Liver (tissue), 3 donors: ENCODE data around the gene DPEP2.

Experiments
- ATF3 ChIP-seq: IDR thresholded peaks from 2 replicates; pipeline ENCODE4 v1.6.1; 2016; ENCODE audit warnings: antibody characterized with exemption
- CTCF ChIP-seq: fragments of 150-350 bp; IDR thresholded peaks from 2 replicates; pipeline ENCODE4 v1.5.1; 2017; ENCODE audit warnings: improper control_type of control experiment, low read depth, low read length; ENCODE audit not compliant: missing input control
- EGR1 ChIP-seq, 2 donors: IDR thresholded peaks; 2 replicates each; pipeline ENCODE4 v1.6.1; 2016 to 2018; ENCODE audit warnings: antibody characterized with exemption in 2 of 2, low read depth in 2 of 2
- FOXA1 ChIP-seq: IDR thresholded peaks from 2 replicates; pipeline ENCODE4 v1.6.1; 2016; ENCODE audit warnings: antibody characterized with exemption
- JUND ChIP-seq, 2 donors: IDR thresholded peaks; 2 replicates each; pipeline ENCODE4 v1.6.1; 2016; ENCODE audit warnings: antibody characterized with exemption in 2 of 2
- MAX ChIP-seq: IDR thresholded peaks from 2 replicates; pipeline ENCODE4 v1.6.1; 2016; ENCODE audit warnings: antibody characterized with exemption
- TAF1 ChIP-seq: conservative IDR thresholded peaks from 2 replicates; pipeline ENCODE4 v1.6.1; 2016; ENCODE audit warnings: antibody characterized with exemption, mild to moderate bottlenecking
- ZBTB33 ChIP-seq: IDR thresholded peaks from 2 replicates; pipeline ENCODE4 v1.6.1; 2016; ENCODE audit warnings: antibody characterized with exemption
- donor health status: healthy.
- donor health status: healthy.

- no peak for TF ChIP-seq CTCF
- no peak for TF ChIP-seq FOXA1
- no peak for TF ChIP-seq MAX
- no peak for TF ChIP-seq TAF1
- no peak for TF ChIP-seq EGR1 (IDR thresholded peaks at IDR 0.05; ENCODE audit: low read depth in 2 of 2)
- TF ChIP-seq ZBTB33: no peak
- TF ChIP-seq ATF3: no peak
- TF ChIP-seq JUND (IDR thresholded peaks at IDR 0.05): peak in 1 of 2 donors; percentile 9
Observed at GRCh38 chr16:67953641-67954375, 45.5 kb downstream of the DPEP2 start.
